Activated T-helper 1 cell treated with anti-CD3 and anti-CD28 coated beads, Interleukin-2, amount 50 U/mL, for 16 hours (primary cell): ENCODE data around the gene ZBTB17.
"Not testable (repeated sequence)": the region's sequence is repeated elsewhere in the genome, so short reads cannot be mapped to it uniquely, and the experiment has no call there.

Experiments used
- DNase-seq, 2 donors: peaks; one replicate each; pipeline ENCODE4 v3.0.0-alpha.2; 2020; ENCODE audit warnings: low read depth in 1 of 2, low spot score in 1 of 2

Gene ZBTB17

GRCh38 chr1:15899266-15899665 lies 76.6 kb downstream of the ZBTB17 start:
- no peak for DNase-seq

- DNase-seq = not testable (repeated sequence)
These were observed 78.9 kb downstream of the ZBTB17 start for GRCh38 chr1:15896841-15897610.

- no peak for DNase-seq
These were observed 80.7 kb downstream of the ZBTB17 start for GRCh38 chr1:15895233-15895632.

- not testable (repeated sequence) for DNase-seq
These were observed 82.9 kb downstream of the ZBTB17 start for GRCh38 chr1:15892857-15893599.
